SHP77 (cell line): ENCODE measurements around the gene SLC43A3.
"Not testable (repeated sequence)": the region's sequence is repeated elsewhere in the genome, so short reads cannot be mapped to it uniquely, and the experiment has no call there.

ENCODE experiments used
- DNase-seq, 2 experiments: peaks; one replicate each; lab custom pipeline; 2025; lab: John Stamatoyannopoulos, UW

Gene SLC43A3

GRCh38 chr11:57379732-57380131 is 47.2 kb downstream of the SLC43A3 start:
- no peak for DNase-seq

- DNase-seq = no peak
Measured at GRCh38 chr11:57378186-57378585, 48.7 kb downstream of the SLC43A3 start.

GRCh38 chr11:57377107-57377506 is 49.8 kb downstream of the SLC43A3 start:
- no peak for DNase-seq

GRCh38 chr11:57376095-57377090 is 50.5 kb downstream of the SLC43A3 start:
- DNase-seq = no peak

- DNase-seq = no peak
Measured at GRCh38 chr11:57375490-57375889, 51.4 kb downstream of the SLC43A3 start.

GRCh38 chr11:57374966-57375365 is 52.0 kb downstream of the SLC43A3 start:
- no peak for DNase-seq

GRCh38 chr11:57373146-57373545 is 53.8 kb downstream of the SLC43A3 start:
- no peak for DNase-seq

GRCh38 chr11:57370941-57371340 is 56.0 kb downstream of the SLC43A3 start:
- DNase-seq = no peak

GRCh38 chr11:57370251-57370650 is 56.7 kb downstream of the SLC43A3 start:
- no peak for DNase-seq

- DNase-seq = no peak
Measured at GRCh38 chr11:57368845-57369232, 58.1 kb downstream of the SLC43A3 start.

GRCh38 chr11:57368106-57368844 is 58.6 kb downstream of the SLC43A3 start:
- no peak for DNase-seq

GRCh38 chr11:57364851-57365660 is 61.9 kb downstream of the SLC43A3 start:
- DNase-seq = no peak

- DNase-seq = no peak
Measured at GRCh38 chr11:57363131-57364080, 63.5 kb downstream of the SLC43A3 start.

GRCh38 chr11:57361926-57362325 is 65.0 kb downstream of the SLC43A3 start:
- DNase-seq = no peak

- DNase-seq = not testable (repeated sequence)
Measured at GRCh38 chr11:57361420-57361819, 65.5 kb downstream of the SLC43A3 start.

GRCh38 chr11:57360991-57361390 is 65.9 kb downstream of the SLC43A3 start:
- no peak for DNase-seq

GRCh38 chr11:57359896-57360690 is 66.8 kb downstream of the SLC43A3 start:
- no peak for DNase-seq

GRCh38 chr11:57359396-57359795 is 67.5 kb downstream of the SLC43A3 start:
- no peak for DNase-seq

- no peak for DNase-seq
Measured at GRCh38 chr11:57358991-57359390, 67.9 kb downstream of the SLC43A3 start.

- no peak for DNase-seq
Measured at GRCh38 chr11:57358543-57358961, 68.4 kb downstream of the SLC43A3 start.
